Stomach (tissue), 4 donors: Measurements from ENCODE around the gene TSPAN10.

Experiments used
- CTCF ChIP-seq, 7 experiments: fragments of 450-650 bp in 4 of 7; fragments of 200-600 bp in 3 of 7; sonication (generic) in 3 of 7; IDR thresholded peaks; one replicate each; pipeline ENCODE4 v1.5.1; 2016 to 2019; ENCODE audit warnings: antibody characterized with exemption in 7 of 7, control low read depth in 2 of 7, mild to moderate bottlenecking in 1 of 7
- EP300 ChIP-seq: sonication (generic); formaldehyde crosslinking; IDR thresholded peaks from one replicate; pipeline ENCODE4 v1.6.1; 2017; ENCODE audit warnings: antibody characterized with exemption
- POLR2A ChIP-seq, 4 donors: fragments of 450-650 bp; IDR thresholded peaks; one replicate each; pipeline ENCODE4 v1.6.1; 2016; ENCODE audit warnings: antibody characterized with exemption in 4 of 4, control low read depth in 2 of 4, mild to moderate bottlenecking in 1 of 4, moderate library complexity in 1 of 4

- TF ChIP-seq POLR2A (IDR thresholded peaks at IDR 0.05) (no peak), EP300 (no peak), CTCF (IDR thresholded peaks at IDR 0.05) (no peak)
Measured at GRCh38 chr17:81685108-81685507, 48.1 kb downstream of the TSPAN10 start.
